GM19351 (cell line): Measurements from ENCODE around the gene CDH16.
"Not testable (repeated sequence)": the region's sequence is repeated elsewhere in the genome, so short reads cannot be mapped to it uniquely, and the experiment has no call there.

ENCODE experiments used
- ATAC-seq: cut with Tn5 transposase; IDR thresholded peaks from one replicate; pipeline ENCODE4 v1.9.1; 2021; ENCODE audit warnings: mild to moderate bottlenecking, moderate library complexity; ENCODE audit not compliant: unreplicated experiment

The CDH16 gene

GRCh38 chr16:66898933-66899309 lies 19.8 kb downstream of the CDH16 start:
- ATAC-seq: no peak

GRCh38 chr16:66898207-66898606 lies 20.5 kb downstream of the CDH16 start:
- ATAC-seq: no peak

- not testable (repeated sequence) for ATAC-seq
Measured at GRCh38 chr16:66896682-66897081, 22.0 kb downstream of the CDH16 start.

GRCh38 chr16:66895999-66896398 lies 22.7 kb downstream of the CDH16 start:
- ATAC-seq: no peak

- no peak for ATAC-seq
Measured at GRCh38 chr16:66895689-66895979, 23.1 kb downstream of the CDH16 start.

- peak; percentile 83 for ATAC-seq
Measured at GRCh38 chr16:66894948-66895688, 23.6 kb downstream of the CDH16 start.

GRCh38 chr16:66894055-66894454 lies 24.6 kb downstream of the CDH16 start:
- no peak for ATAC-seq

- ATAC-seq: no peak
Measured at GRCh38 chr16:66891797-66892196, 26.9 kb downstream of the CDH16 start.

GRCh38 chr16:66891360-66891759 lies 27.3 kb downstream of the CDH16 start:
- no peak for ATAC-seq

GRCh38 chr16:66890799-66891198 lies 27.9 kb downstream of the CDH16 start:
- ATAC-seq: no peak

- no peak for ATAC-seq
Measured at GRCh38 chr16:66889622-66890021, 29.1 kb downstream of the CDH16 start.

GRCh38 chr16:66888647-66889615 lies 29.8 kb downstream of the CDH16 start:
- ATAC-seq: no peak

GRCh38 chr16:66886914-66887313 lies 31.8 kb downstream of the CDH16 start:
- ATAC-seq: no peak

GRCh38 chr16:66886321-66886720 lies 32.4 kb downstream of the CDH16 start:
- ATAC-seq: no peak

GRCh38 chr16:66885491-66885890 lies 33.2 kb downstream of the CDH16 start:
- ATAC-seq: no peak

- no peak for ATAC-seq
Measured at GRCh38 chr16:66882702-66883101, 36.0 kb downstream of the CDH16 start.

- ATAC-seq: no peak
Measured at GRCh38 chr16:66881964-66882508, 36.6 kb downstream of the CDH16 start.

GRCh38 chr16:66881560-66881959 lies 37.1 kb downstream of the CDH16 start:
- ATAC-seq: no peak

GRCh38 chr16:66881014-66881417 lies 37.7 kb downstream of the CDH16 start:
- ATAC-seq: peak; percentile 5

- peak; percentile 93 for ATAC-seq
Measured at GRCh38 chr16:66880288-66881013, 38.2 kb downstream of the CDH16 start, which contains the start of gene PDP2. PDP2 (plus strand) TSS chr16:66880515; CDS start chr16:66884285, 3,770 bp downstream.

- ATAC-seq: no peak
Measured at GRCh38 chr16:66878067-66878466, 40.6 kb downstream of the CDH16 start.
